ENCODE data around the gene OSBPL10.

Gene OSBPL10

GRCh38 chr3:31614162-31614921 is 366.7 kb downstream of the OSBPL10 start:
- no peak overlapping the region for H3K4me3 ChIP-seq (ENCODE audit: low read depth, low read length)
- H3K27ac ChIP-seq: no peak overlapping the region
- no peak overlapping the region for H2AFZ ChIP-seq
- TF ChIP-seq CTCF (IDR thresholded peaks at IDR 0.05): no peak
- H3K9ac ChIP-seq: no peak overlapping the region
- no peak overlapping the region for H3K4me2 ChIP-seq (ENCODE audit: low read length)
- H3K27me3 ChIP-seq (ENCODE audit: control insufficient read depth, insufficient read depth, low read length): no peaks in the 10 kb centered on the region
- no peaks in the 10 kb centered on the region for H3K9me3 ChIP-seq (ENCODE audit: control insufficient read depth, low read length)
- H3K4me1 ChIP-seq: no peaks in the 10 kb centered on the region
- peaks cover 5% of the 10 kb centered on the region for H3K79me2 ChIP-seq
- H3K36me3 ChIP-seq (ENCODE audit: control insufficient read depth, insufficient read depth, low read length): peaks cover 2% of the 10 kb centered on the region

DNA sequence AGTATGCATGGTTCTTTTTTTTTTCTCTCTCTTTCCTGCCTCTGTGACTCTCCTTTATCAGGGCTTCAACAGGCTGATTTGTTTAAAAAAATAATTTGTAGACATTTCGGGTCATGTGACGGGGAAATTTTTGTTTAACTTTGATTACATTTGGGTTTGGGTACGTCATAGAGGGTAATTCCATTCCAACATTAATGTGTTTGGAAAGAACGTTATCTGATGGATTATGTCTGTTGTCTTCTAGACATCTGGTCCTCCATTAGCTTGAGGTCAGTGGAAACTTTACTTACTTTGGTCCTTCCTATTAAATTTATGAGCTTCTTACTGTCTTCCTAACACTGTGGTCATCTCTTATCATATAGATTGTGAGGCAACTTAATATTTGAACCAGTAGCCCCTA is 367.4 kb downstream of the OSBPL10 start:
- Histone ChIP-seq H3K4me3 (ENCODE audit: low read depth, low read length) (no peak overlapping the region), H3K9ac (no peak overlapping the region), H3K27ac (no peak overlapping the region), H3K79me2 (peaks cover 5% of the 10 kb centered on the region), H3K27me3 (ENCODE audit: control insufficient read depth, insufficient read depth, low read length) (no peaks in the 10 kb centered on the region), H3K36me3 (ENCODE audit: control insufficient read depth, insufficient read depth, low read length) (no peaks in the 10 kb centered on the region), H2AFZ (no peak overlapping the region), H3K4me1 (no peaks in the 10 kb centered on the region), H3K4me2 (ENCODE audit: low read length) (no peak overlapping the region), H3K9me3 (ENCODE audit: control insufficient read depth, low read length) (no peaks in the 10 kb centered on the region)
- no peak for TF ChIP-seq CTCF (IDR thresholded peaks at IDR 0.05)

DNA sequence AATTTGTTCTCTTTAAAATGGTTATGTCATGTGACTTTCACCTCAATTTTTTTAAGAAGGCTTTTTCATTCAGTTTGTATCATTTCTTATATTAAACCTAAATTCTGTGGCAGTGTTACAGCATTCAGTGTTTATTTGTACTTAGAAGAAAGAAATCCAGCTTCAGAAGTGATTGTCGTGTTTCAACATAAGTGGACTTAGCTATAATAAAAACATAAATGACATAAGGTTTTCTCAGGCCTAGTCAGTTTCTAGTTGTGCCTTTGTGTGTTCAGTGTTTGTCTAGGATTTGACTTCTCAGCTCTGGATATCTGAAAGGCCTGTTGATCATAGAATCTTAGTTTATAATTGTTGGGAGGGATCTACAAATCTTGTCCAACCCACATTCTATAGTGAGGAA is 367.9 kb downstream of the OSBPL10 start:
- H3K27me3 ChIP-seq (ENCODE audit: control insufficient read depth, insufficient read depth, low read length): no peaks in the 10 kb centered on the region
- no peaks in the 10 kb centered on the region for H3K4me1 ChIP-seq
- no peak for TF ChIP-seq CTCF (IDR thresholded peaks at IDR 0.05)
- no peaks in the 10 kb centered on the region for H3K9me3 ChIP-seq (ENCODE audit: control insufficient read depth, low read length)
- no peaks in the 10 kb centered on the region for H3K36me3 ChIP-seq (ENCODE audit: control insufficient read depth, insufficient read depth, low read length)
- no peak overlapping the region for H3K4me3 ChIP-seq (ENCODE audit: low read depth, low read length)
- no peak overlapping the region for H3K4me2 ChIP-seq (ENCODE audit: low read length)
- no peak overlapping the region for H2AFZ ChIP-seq
- H3K27ac ChIP-seq: no peak overlapping the region
- H3K9ac ChIP-seq: no peak overlapping the region
- peaks cover 5% of the 10 kb centered on the region for H3K79me2 ChIP-seq

Data from parathyroid adenoma (tissue), 2 donors.